IMR-90 (cell line): ENCODE results near the gene C1orf87. TPM values are rescaled to one million over a fixed set of nuclear protein-coding genes. Genes with fewer than 3 reads are reported as not detected.

ENCODE experiments used
- ATAC-seq: fragments of 200-7000 bp; cut with Tn5 transposase; 2 replicates; pipeline ENCODE4 v1.9.1; 2020; ENCODE audit warnings: low read depth, mild to moderate bottlenecking, moderate library complexity
- BruUV-seq: library from RNA; stranded (reverse); fragments of 400-500 nt; replicated peaks from 2 replicates; lab custom pipeline; 2021; lab: Mats Ljungman, UMichigan
- CTCF ChIA-PET: fragments of 300-600 bp; formaldehyde crosslinking; extraction: SDS; loops from one replicate; lab custom pipeline; 2021; ENCODE audit warnings: antibody characterized with exemption; lab: Yijun Ruan, JAX
- POLR2A ChIA-PET: fragments of 300-600 bp; sonication (Branson Sonifier 250); formaldehyde crosslinking; loops from one replicate; lab custom pipeline; 2022; ENCODE audit warnings: antibody characterized with exemption; ENCODE audit not compliant: unreplicated experiment; lab: Charles Lee
- DNase-seq: peaks from one replicate; pipeline ENCODE4 v3.0.0; 2013
- H2AFZ ChIP-seq: replicated peaks from 2 replicates; pipeline ENCODE3; 2013; ENCODE audit warnings: low read length, mild to moderate bottlenecking; ENCODE audit not compliant: poor library complexity
- H2AK5ac ChIP-seq: 2 replicates; pipeline ENCODE4 v1.6.1; 2013; ENCODE audit warnings: low read depth, low read length, inconsistent platforms
- H2AK9ac ChIP-seq: replicated peaks from 2 replicates; pipeline ENCODE3; 2013; ENCODE audit warnings: mild to moderate bottlenecking, low read depth, low read length, moderate library complexity; ENCODE audit not compliant: poor library complexity
- H2BK120ac ChIP-seq: 2 replicates; pipeline ENCODE4 v1.6.1; 2013; ENCODE audit warnings: low read depth, low read length, inconsistent platforms
- H2BK15ac ChIP-seq: 3 replicates; pipeline ENCODE4 v1.6.1; 2013; ENCODE audit warnings: low read depth, low read length, inconsistent platforms
- H2BK20ac ChIP-seq: 2 replicates; pipeline ENCODE4 v1.6.1; 2013; ENCODE audit warnings: low read depth, mild to moderate bottlenecking, inconsistent platforms, low read length, moderate library complexity
- H2BK5ac ChIP-seq: 2 replicates; pipeline ENCODE4 v1.6.1; 2013; ENCODE audit warnings: mild to moderate bottlenecking, low read depth, low read length, inconsistent platforms; ENCODE audit not compliant: poor library complexity, severe bottlenecking
- H3K14ac ChIP-seq: replicated peaks from 2 replicates; pipeline ENCODE4 v1.6.1; 2013; ENCODE audit warnings: low read depth, low read length, inconsistent platforms
- H3K18ac ChIP-seq: 2 replicates; pipeline ENCODE4 v1.6.1; 2013; ENCODE audit warnings: low read depth, low read length, control low read depth
- H3K23ac ChIP-seq: 2 replicates; pipeline ENCODE4 v1.6.1; 2013; ENCODE audit warnings: low read depth, low read length, inconsistent platforms
- H3K27ac ChIP-seq: 2 replicates; pipeline ENCODE4 v1.5.1; 2013; ENCODE audit warnings: mild to moderate bottlenecking, control low read depth, low read length; ENCODE audit not compliant: insufficient read depth
- H3K27me3 ChIP-seq: 2 replicates; pipeline ENCODE4 v1.6.1; 2013; ENCODE audit warnings: low read length; ENCODE audit not compliant: control insufficient read depth, insufficient read depth
- H3K36me3 ChIP-seq: 2 replicates; pipeline ENCODE4 v1.6.1; 2013; ENCODE audit warnings: low read length, mixed read lengths; ENCODE audit not compliant: control insufficient read depth, insufficient read depth
- H3K4ac ChIP-seq: 2 replicates; pipeline ENCODE4 v1.6.1; 2013; ENCODE audit warnings: low read depth, low read length, inconsistent platforms
- H3K4me1 ChIP-seq: 2 replicates; pipeline ENCODE4 v1.6.1; 2013; ENCODE audit warnings: low read length, mixed read lengths; ENCODE audit not compliant: control insufficient read depth, insufficient read depth
- H3K4me2 ChIP-seq: 2 replicates; pipeline ENCODE4 v1.6.1; 2013; ENCODE audit warnings: low read depth, mild to moderate bottlenecking, control low read depth, low read length, moderate library complexity
- H3K4me3 ChIP-seq: 2 replicates; pipeline ENCODE4 v1.5.1; 2013; ENCODE audit warnings: low read depth, mild to moderate bottlenecking, control low read depth, low read length, moderate library complexity; ENCODE audit not compliant: insufficient read depth
- H3K56ac ChIP-seq: 2 replicates; pipeline ENCODE4 v1.6.1; 2013; ENCODE audit warnings: low read length, inconsistent platforms; ENCODE audit not compliant: insufficient read depth; ENCODE audit errors: extremely low read depth
- H3K79me1 ChIP-seq, 2 experiments: 2 replicates each; pipeline ENCODE4 v1.6.1; 2013; ENCODE audit warnings: low read length in 2 of 2, inconsistent platforms in 1 of 2, low read depth in 1 of 2
- H3K9ac ChIP-seq: 2 replicates; pipeline ENCODE4 v1.6.1; 2013; ENCODE audit warnings: low read depth, low read length, control low read depth
- H3K9me1 ChIP-seq: 2 replicates; pipeline ENCODE4 v1.6.1; 2013; ENCODE audit warnings: low read length, inconsistent platforms; ENCODE audit not compliant: insufficient read depth
- H3K9me3 ChIP-seq: 2 replicates; pipeline ENCODE4 v1.6.1; 2013; ENCODE audit warnings: low read length; ENCODE audit not compliant: control insufficient read depth, insufficient read depth
- H4K20me1 ChIP-seq: 2 replicates; pipeline ENCODE4 v1.6.1; 2013; ENCODE audit warnings: low read length, inconsistent platforms; ENCODE audit not compliant: insufficient read depth
- H4K5ac ChIP-seq: 2 replicates; pipeline ENCODE4 v1.6.1; 2013; ENCODE audit warnings: mild to moderate bottlenecking, low read depth, low read length, control low read depth
- H4K8ac ChIP-seq, 2 experiments: 2 replicates each; pipeline ENCODE4 v1.6.1; 2013; ENCODE audit warnings: low read depth in 2 of 2, low read length in 2 of 2, control low read depth in 1 of 2, inconsistent platforms in 1 of 2
- H4K91ac ChIP-seq: 2 replicates; pipeline ENCODE4 v1.6.1; 2013; ENCODE audit warnings: low read depth, low read length, inconsistent platforms; ENCODE audit not compliant: insufficient read depth
- BHLHE40 ChIP-seq: fragments of 150-350 bp; IDR thresholded peaks from 2 replicates; pipeline ENCODE4 v1.6.1; 2016; ENCODE audit warnings: mild to moderate bottlenecking, low read depth, low read length
- CTCF ChIP-seq: conservative IDR thresholded peaks from 2 replicates; pipeline ENCODE4 v1.5.1; 2012; ENCODE audit warnings: mild to moderate bottlenecking, low read depth, low read length, improper control_type of control experiment
- FOS ChIP-seq: fragments of 150-350 bp; IDR thresholded peaks from 2 replicates; pipeline ENCODE4 v1.6.1; 2016; ENCODE audit warnings: low read depth, low read length
- MAFK ChIP-seq: IDR thresholded peaks from 2 replicates; pipeline ENCODE4 v1.6.1; 2012; ENCODE audit warnings: low read depth, low read length, improper control_type of control experiment
- MAZ ChIP-seq: IDR thresholded peaks from 2 replicates; pipeline ENCODE4 v1.6.1; 2012; ENCODE audit warnings: low read depth, mild to moderate bottlenecking, low read length, improper control_type of control experiment, moderate library complexity, borderline replicate concordance
- MXI1 ChIP-seq: IDR thresholded peaks from 2 replicates; pipeline ENCODE4 v1.6.1; 2012; ENCODE audit warnings: low read depth, mild to moderate bottlenecking, low read length, moderate library complexity, borderline replicate concordance
- NFE2L2 ChIP-seq: fragments of 150-350 bp; IDR thresholded peaks from 2 replicates; pipeline ENCODE4 v1.6.1; 2016; ENCODE audit warnings: low read depth, mild to moderate bottlenecking, low read length
- POLR2A ChIP-seq: IDR thresholded peaks from 2 replicates; pipeline ENCODE4 v1.6.1; 2012; ENCODE audit warnings: mild to moderate bottlenecking, low read depth, low read length
- RFX5 ChIP-seq: IDR thresholded peaks from 2 replicates; pipeline ENCODE4 v1.8.0; 2012; ENCODE audit warnings: low read depth, mild to moderate bottlenecking, low read length, moderate library complexity
- USF2 ChIP-seq: fragments of 150-350 bp; IDR thresholded peaks from 2 replicates; pipeline ENCODE4 v1.6.1; 2017; ENCODE audit warnings: mild to moderate bottlenecking, antibody characterized with exemption, low read length, low read depth
- WGBS, 2 experiments: methylation state at CpG; one replicate each; pipeline versions ENCODE4 v1.1.5 to v1.1.7; 2013; ENCODE audit warnings: missing lambda C conversion rate in 2 of 2; ENCODE audit not compliant: insufficient read length in 1 of 2; ENCODE audit errors: extremely low coverage in 2 of 2; 5-methylcytosine and 5-hydroxymethylcytosine counted together
- dilution Hi-C: fragments of 300-500 bp; cut with HindIII; formaldehyde crosslinking; loops from one replicate; pipeline ENCODE4 v1.14.3; 2018; ENCODE audit warnings: low sequenced_read_pairs; ENCODE audit not compliant: unreplicated experiment
- in situ Hi-C: fragments of 300-500 bp; cut with MboI; formaldehyde crosslinking; loops from 3 replicates; pipeline ENCODE4 v1.14.3; 2019; ENCODE audit warnings: low sequenced_read_pairs, inconsistent platforms, mixed read lengths
- intact Hi-C: fragments of 100-400 bp; cut with micrococcal nuclease; formaldehyde crosslinking; loops from 2 replicates; pipeline ENCODE4 v1.10.0; 2022
- polyA plus RNA-seq, 3 experiments: library from polyadenylated mRNA; depleted of rRNA; stranded (reverse); fragments of >200 nt; gene quantifications; 2 replicates each; pipeline ENCODE4 v1.2.3, GENCODE V29; 2012; ENCODE audit warnings: low replicate concordance in 1 of 3
- total RNA-seq: library from RNA; depleted of rRNA; stranded (reverse); fragments of >200 nt; gene quantifications from 2 replicates; pipeline ENCODE4 v1.2.3, GENCODE V29; 2012

C1orf87 gene
- total and polyA plus RNA-seq, 2 of the 4 experiments (the other 2 are of a cell fraction) = not detected

GRCh38 chr1:60051191-60051590 lies 22.4 kb downstream of the C1orf87 start:
- Histone ChIP-seq H3K23ac (no peak overlapping the region), H3K14ac (no peak overlapping the region), H2AK5ac (no peak overlapping the region), H3K56ac (no peak overlapping the region), H4K20me1 (no peaks in the 10 kb centered on the region), H3K9me1 (no peaks in the 10 kb centered on the region), H2BK120ac (no peak overlapping the region), H3K27me3 (no peaks in the 10 kb centered on the region), H3K79me1 (no peaks in the 10 kb centered on the region), H3K27ac (no peak overlapping the region), H3K9me3 (no peaks in the 10 kb centered on the region), H3K4ac (no peak overlapping the region), H4K5ac (no peak overlapping the region), H4K91ac (no peak overlapping the region), H3K4me3 (no peak overlapping the region), H3K4me1 (no peaks in the 10 kb centered on the region), H4K8ac (no peak overlapping the region), H2AFZ (no peak overlapping the region), H2BK20ac (no peak overlapping the region), H3K36me3 (no peaks in the 10 kb centered on the region), H3K18ac (no peak overlapping the region), H3K4me2 (no peak overlapping the region), H2BK15ac (no peak overlapping the region), H3K9ac (no peak overlapping the region), H2BK5ac (no peak overlapping the region), H2AK9ac (no peak overlapping the region)
- TF ChIP-seq RFX5 (no peak), NFE2L2 (no peak), CTCF (no peak), USF2 (no peak), MAFK (no peak), MXI1 (no peak), MAZ (no peak), BHLHE40 (no peak), FOS (no peak), POLR2A (no peak)
- ChIA-PET CTCF (no interaction called here), POLR2A (no interaction called here)
- ATAC-seq (no peak), DNase-seq (no peak)
- intact Hi-C loops (no loop called here), dilution Hi-C loops (no loop called here), in situ Hi-C loops (no loop called here)
- no TSS peak for BruUV-seq
- no CpG with 5 or more reads among the region's 1 CpG for WGBS, 2 experiments
